ENCODE data around the gene CDKAL1. TPM values are rescaled to one million over a fixed set of nuclear protein-coding genes. Genes with fewer than 3 reads are reported as not detected.

The CDKAL1 gene
- total RNA-seq, 6 experiments from 2014 or later, result 9.2 to 14.3 (median 11.9) TPM

DNA sequence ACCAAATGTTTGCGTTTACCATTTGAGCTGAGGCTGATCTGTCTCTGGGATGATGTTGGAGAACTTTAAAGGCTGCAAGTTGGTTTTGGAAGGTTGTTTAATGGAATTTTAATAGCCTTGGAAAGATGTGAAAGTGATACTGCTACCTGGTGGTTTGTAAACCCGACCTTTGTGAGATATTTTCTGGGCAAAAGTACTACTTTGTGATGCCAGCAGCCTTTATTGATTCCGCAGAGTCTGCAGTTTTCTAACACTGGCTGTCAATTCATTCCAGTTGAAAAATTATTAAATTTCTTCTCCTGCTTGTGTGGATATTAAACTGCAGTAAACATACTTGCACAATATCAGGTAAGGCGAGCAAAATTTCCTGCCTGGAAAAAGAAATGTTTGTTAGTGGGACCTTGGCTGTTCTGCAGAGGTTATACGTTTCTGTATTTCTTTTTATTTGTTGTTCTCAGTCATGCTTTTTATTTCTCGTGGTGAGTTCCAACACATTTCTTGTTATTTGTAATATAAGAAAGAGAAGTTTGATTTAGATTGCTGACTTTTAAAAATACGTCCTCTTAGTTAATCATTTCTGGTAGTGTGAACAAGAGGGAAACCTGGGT lies 322.5 kb downstream of the CDKAL1 start:
- Mint-ChIP-seq H3K4me3 (no peak overlapping the region), H3K9me3 (no peaks in the 10 kb centered on the region), H3K36me3 (ENCODE audit: low read depth) (no peaks in the 10 kb centered on the region), H3K27ac (no peak overlapping the region), H3K27me3 (ENCODE audit: insufficient read depth) (peaks cover 2% of the 10 kb centered on the region), H3K4me1 (ENCODE audit: low read depth) (no peaks in the 10 kb centered on the region)
- TF ChIP-seq, protein P1, sequence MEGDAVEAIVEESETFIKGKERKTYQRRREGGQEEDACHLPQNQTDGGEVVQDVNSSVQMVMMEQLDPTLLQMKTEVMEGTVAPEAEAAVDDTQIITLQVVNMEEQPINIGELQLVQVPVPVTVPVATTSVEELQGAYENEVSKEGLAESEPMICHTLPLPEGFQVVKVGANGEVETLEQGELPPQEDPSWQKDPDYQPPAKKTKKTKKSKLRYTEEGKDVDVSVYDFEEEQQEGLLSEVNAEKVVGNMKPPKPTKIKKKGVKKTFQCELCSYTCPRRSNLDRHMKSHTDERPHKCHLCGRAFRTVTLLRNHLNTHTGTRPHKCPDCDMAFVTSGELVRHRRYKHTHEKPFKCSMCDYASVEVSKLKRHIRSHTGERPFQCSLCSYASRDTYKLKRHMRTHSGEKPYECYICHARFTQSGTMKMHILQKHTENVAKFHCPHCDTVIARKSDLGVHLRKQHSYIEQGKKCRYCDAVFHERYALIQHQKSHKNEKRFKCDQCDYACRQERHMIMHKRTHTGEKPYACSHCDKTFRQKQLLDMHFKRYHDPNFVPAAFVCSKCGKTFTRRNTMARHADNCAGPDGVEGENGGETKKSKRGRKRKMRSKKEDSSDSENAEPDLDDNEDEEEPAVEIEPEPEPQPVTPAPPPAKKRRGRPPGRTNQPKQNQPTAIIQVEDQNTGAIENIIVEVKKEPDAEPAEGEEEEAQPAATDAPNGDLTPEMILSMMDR (IDR thresholded peaks at IDR 0.05), result no peak
- DNase-seq, result no peak

DNA sequence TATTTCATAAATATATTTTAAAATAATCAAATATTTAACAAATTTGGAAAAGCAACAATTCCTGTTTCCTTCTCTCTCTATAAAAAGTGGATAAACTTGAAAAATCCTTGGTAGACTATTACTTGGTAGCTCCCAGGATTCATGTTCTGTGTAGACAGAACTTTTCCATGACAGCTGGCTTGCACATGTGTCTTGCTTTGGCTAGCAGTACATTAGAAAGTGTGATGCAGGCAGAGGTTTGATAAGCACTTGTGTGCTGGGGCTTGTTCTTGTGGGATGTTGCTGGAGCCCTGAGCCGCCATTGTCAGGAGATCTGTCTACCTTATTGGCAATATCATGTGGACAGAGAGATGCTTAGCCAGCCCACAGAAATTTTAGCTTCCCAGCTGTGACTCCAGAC lies 327.2 kb downstream of the CDKAL1 start:
- Mint-ChIP-seq H3K4me1 (ENCODE audit: low read depth) (no peaks in the 10 kb centered on the region), H3K4me3 (no peak overlapping the region), H3K9me3 (no peaks in the 10 kb centered on the region), H3K27ac (no peak overlapping the region), H3K36me3 (ENCODE audit: low read depth) (no peaks in the 10 kb centered on the region), H3K27me3 (ENCODE audit: insufficient read depth) (peaks cover 2% of the 10 kb centered on the region)
- DNase-seq, result no peak
- TF ChIP-seq, protein P1 (IDR thresholded peaks at IDR 0.05), result no peak

DNA sequence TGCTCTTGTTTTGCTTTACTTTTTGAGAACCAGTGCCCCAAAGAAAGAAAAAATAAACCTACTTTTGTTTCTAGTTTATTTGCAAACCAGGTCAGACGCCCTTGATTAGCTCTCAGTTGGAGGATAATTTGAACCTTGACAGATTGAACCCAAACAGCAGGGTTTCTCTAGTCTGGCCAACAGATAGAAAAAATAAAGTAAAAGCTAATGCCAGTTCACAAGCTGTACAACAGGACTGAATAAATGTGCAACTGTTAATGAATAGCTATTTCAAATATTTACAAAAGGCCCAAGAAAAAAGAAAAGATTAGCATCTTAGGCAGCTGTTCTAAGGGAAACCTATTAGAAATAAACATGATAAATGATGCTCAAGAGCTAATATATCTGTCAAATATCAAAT lies 331.8 kb downstream of the CDKAL1 start:
- Mint-ChIP-seq H3K4me3 (no peak overlapping the region), H3K27ac (no peak overlapping the region), H3K36me3 (ENCODE audit: low read depth) (no peaks in the 10 kb centered on the region), H3K9me3 (no peaks in the 10 kb centered on the region), H3K4me1 (ENCODE audit: low read depth) (peaks cover 7% of the 10 kb centered on the region), H3K27me3 (ENCODE audit: insufficient read depth) (no peaks in the 10 kb centered on the region)
- TF ChIP-seq, protein P1 (IDR thresholded peaks at IDR 0.05), result no peak
- DNase-seq, result no peak

DNA sequence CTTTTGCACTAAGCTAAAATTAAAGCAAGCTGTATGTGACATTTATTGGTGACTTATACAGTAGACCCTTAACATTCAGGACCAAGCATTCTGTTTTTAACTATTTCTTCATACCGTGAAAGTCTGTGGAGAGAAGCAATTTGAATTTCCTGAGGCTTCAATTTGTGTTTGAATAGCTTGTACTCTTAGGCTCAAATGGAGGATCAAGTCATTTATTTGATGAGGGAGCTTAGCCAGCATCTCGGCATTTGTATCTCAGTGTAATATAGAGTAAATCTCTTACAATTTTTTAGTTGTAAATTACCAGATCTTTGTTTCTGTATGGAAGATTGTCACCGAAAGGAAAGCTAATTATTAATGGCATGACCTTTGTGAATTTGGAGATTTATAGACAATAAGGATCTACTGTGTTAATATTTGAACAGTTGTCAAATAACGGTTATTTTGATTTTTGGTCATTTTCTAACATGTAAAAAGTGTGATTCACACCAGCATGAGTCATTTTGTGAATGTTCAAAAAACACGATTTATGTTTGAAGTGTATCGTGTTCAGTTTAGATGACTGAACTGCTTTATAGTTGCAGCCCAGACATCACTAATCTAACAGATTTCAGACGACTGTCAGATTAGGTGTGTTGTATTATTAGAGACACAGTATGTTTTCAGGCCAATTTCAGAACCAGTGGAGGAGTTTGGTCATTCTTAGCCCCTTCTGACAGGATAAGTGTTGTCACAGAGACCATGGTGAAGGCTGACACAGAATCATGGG lies 332.9 kb downstream of the CDKAL1 start:
- H3K27ac Mint-ChIP-seq, result no peak overlapping the region; the same call in 1 of the 2 replicates

DNA sequence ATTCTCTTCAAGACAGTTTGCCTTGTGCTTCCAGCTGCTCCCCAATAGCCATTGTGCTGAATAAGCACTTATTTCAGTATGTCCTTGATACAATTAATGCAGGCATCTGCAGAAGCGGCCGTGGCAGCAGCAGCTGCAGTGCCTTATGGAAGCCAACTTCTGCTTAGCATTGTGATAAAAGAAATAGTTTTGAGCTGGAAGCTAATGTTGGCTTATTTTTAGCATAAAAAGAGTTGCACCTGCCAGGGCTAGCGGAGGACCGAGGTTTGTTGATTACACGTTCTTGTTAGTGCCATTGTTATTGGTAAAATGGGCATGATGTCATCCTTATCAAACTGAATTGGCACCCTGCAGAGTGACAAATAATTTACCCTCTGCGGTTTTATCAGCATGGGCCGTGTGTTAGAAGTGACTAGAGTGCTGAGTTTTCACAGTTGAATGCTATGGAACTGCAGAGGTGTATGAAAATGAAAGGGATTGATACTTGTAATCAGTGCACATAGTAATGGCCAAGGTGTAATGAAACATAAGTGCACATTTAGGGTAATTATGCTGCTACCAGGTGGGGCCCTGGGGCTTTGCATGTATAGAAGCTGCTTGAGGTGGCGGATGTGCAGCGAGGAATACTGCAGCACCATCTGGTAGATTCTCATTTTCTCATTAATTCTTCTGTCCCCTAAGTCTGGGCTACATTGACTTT lies 334.3 kb downstream of the CDKAL1 start:
- H3K4me1 Mint-ChIP-seq (ENCODE audit: low read depth), result peaks cover 7% of the 10 kb centered on the region
- H3K4me3 Mint-ChIP-seq, result no peak overlapping the region
- TF ChIP-seq, protein P1 (IDR thresholded peaks at IDR 0.05), result no peak
- H3K27ac Mint-ChIP-seq, result no peak overlapping the region
- H3K36me3 Mint-ChIP-seq (ENCODE audit: low read depth), result no peaks in the 10 kb centered on the region
- H3K27me3 Mint-ChIP-seq (ENCODE audit: insufficient read depth), result no peaks in the 10 kb centered on the region
- no peak for DNase-seq
- H3K9me3 Mint-ChIP-seq, result no peaks in the 10 kb centered on the region

More for the DNA sequence above, 332.9 kb downstream of the CDKAL1 start:
- H3K9me3 Mint-ChIP-seq, result no peaks in the 10 kb centered on the region
- H3K36me3 Mint-ChIP-seq (ENCODE audit: low read depth), result no peaks in the 10 kb centered on the region
- no peak overlapping the region for H3K4me3 Mint-ChIP-seq
- no peaks in the 10 kb centered on the region for H3K27me3 Mint-ChIP-seq (ENCODE audit: insufficient read depth)
- no peak for DNase-seq
- H3K4me1 Mint-ChIP-seq (ENCODE audit: low read depth), result peaks cover 7% of the 10 kb centered on the region
- TF ChIP-seq, protein P1 (IDR thresholded peaks at IDR 0.05), result no peak
